GM19328 (cell line): ENCODE results near the gene C3orf62.

Experiments
- ATAC-seq: cut with Tn5 transposase; IDR thresholded peaks from one replicate; pipeline ENCODE4 v1.9.1; 2021; ENCODE audit warnings: mild to moderate bottlenecking, moderate library complexity; ENCODE audit not compliant: unreplicated experiment

C3orf62 gene

DNA sequence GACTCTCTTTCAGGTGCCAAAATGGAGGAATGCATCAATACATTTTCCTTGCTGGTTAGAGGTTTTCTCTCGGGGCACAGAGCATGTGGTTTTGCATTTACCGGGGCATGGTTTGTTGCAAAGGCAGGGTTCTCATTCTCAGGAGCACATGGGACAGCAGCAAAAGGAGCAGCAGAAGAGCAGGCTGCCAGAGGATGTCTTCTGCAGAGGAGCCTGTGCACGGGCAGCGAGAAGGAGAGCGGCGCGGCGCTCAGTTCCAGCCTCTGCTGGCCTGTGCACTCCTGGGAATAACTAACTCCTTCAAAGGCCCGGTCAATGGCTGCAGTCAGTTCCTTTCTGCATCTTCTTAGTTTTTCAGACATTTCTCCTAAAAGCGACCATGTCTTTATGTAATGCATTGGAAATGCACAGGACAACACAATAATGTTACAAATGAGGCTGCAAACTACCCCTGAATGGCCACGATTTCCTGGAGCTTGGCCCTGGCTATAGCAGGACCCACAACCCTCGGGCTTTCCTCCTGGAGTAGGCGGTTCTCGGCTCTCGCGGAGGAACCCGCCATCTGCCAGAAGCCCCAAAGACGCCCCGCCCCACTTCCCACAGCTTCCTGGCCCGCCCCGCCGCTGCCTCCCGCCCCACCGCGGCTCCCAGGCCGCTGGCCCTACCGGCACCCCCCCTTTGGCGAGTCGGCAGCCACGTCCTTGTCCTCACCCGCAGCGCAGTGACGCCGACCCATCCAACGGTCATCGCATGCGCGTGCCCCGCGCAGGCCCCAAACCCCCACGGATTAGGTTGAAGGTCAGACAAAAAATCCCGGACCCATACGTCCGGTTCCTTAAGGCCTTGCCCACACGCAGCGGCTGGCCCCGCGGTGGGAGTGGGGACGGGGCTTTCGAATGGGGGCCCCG, at the start of gene C3orf62:
Gene C3orf62, minus strand, starts transcription at position 758 of the 908 bp plus-strand sequence. Its CDS starts 360 bp downstream, at position 398.
- no peak for ATAC-seq

DNA sequence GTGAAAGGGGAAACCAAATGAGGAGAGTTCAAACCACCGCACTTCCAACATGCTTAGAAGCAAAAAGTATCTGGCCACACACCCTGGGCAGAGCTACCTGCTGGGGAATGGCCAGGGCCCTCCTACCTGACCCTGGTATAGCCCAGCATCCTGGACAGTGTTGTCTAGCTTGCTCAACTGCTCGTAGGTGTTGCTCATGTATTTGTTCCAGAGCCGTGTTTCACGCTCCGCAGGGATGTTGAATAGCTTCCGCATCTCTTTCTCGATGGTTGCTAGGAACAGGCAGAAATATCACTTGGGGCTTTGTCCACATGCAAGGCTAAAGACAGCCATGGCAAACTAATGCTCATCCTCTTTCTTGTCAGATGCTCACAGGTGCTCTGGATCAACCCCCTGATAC, 47.7 kb upstream of the C3orf62 start:
- ATAC-seq, result no peak

DNA sequence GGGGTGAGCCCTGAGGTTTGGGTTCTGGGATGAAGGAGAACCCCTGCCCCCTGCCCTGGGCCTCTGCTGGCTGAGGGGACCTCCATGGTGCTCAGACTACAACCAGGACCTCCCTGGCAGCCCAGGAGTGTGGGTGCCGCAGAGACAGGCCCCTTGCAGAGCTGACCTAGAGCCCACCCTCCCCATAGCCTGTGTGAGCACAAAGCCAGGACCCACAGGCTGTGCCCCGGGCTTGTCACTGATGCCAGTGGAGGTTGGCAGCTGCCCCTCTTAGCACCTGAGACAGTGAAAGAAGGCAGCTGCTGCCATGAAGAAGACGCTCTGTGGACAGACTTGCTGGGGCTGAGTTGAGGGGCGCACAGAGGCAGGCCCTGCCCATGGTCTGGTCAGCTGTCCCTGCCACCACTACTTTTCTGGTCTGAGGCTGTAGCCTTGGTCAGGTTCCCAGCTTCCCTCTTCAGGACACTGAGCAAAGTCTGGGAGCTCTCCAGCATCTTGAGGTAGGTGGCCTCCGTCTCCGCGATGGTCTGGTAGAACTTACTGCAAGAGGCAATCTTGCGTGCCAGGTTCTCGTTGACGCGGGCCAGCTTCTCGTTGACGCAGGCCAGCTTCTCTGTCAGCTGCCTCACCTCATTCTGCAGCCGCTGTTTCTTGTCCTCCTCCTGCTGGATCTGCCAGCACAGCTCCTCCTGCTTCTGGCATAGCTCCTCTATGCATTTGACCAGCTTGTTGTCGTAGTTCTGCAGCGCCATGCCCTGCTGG, 39.8 kb upstream of the C3orf62 start:
- no peak for ATAC-seq

DNA sequence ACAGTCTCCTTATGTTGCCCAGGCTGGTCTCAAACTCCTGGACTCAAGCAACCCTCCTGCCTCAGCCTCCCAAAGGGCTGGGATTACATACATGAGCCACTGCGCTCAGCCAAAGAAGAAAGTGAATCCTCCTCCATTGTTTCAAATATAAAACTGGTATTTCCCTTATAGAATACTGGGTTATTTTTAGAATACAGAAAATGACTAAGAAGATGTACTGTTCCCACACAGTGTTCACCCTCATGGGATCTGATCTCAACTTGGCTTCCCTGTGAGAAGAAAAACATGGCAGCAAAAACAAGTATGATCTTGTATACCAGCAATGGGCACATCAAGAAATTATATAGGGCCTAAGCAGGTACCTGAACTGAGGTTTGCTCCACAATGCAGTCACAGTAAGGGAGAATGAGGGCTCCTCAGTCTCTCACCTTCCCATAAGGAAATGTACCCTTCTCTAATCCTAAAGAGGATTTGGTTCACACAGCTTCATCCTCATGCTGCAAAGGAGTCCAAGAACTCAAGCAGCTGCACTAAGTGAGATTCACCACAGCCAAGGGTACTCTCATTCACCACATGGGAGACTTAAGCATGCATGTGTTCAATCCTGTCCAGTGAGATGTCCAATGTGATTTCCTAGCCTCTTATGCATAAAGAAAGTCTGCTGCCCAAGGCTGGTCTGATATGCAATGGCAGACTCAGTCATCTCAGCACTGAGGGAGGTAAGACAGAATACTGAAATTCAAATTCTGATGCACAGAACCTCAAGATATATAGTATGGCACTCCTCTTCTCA, 37.1 kb upstream of the C3orf62 start:
- ATAC-seq, result no peak

DNA sequence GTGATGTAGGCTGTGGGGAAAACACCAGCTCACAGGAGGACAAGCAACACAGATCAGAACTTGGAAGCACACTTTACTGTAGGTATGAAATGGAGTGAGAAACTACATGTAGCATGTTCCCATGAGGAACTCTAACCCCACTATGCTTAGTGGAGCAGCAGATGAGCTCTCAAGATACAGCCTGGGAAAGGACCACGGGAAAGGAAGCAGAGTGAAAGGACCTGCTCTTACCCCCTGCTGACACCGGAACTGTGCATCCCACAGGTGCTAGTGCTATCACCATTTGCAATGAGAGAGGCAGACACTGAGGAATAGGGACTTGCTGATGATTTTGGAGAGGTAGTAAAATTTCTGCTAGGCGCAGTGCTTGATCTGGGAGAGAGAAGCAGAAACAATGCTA, 34.3 kb upstream of the C3orf62 start:
- ATAC-seq, result no peak

DNA sequence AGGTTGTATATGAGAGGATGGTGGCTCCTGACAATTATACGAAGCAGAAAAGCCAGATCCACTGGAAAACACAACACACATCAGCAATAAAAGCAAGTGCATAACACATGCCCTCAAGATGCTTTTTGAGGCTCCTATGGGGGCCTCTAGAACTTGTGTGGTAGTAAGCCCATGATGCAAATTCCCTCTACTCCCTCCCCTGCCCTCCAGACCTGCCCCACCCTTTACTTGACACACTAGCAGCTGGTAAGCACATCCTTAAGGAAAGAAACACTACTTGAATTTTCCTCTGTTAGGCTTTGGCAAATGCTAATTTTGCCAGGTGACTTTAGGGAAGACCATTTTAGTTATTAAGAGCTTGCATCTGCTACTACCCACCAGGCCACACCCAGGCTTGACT, 33.6 kb upstream of the C3orf62 start:
- no peak for ATAC-seq

DNA sequence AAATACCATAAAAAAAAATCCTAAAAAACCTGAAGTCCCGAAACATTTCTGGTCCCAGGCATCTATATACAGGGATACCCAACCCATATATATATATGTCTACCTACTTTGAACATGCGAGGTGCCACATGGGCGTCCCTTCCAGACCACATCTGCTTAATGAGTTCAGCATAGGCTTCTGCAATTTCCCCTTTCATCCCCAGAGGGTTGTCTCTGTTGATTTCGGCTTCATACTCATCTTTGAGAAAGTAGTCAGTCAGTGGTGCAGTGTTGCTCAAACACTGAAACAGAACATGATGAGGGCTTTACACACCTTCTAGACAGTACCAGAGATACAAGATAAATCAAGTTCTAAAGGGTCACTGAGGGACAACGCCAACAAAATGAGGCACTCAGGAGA, 28.6 kb upstream of the C3orf62 start:
- no peak for ATAC-seq

DNA sequence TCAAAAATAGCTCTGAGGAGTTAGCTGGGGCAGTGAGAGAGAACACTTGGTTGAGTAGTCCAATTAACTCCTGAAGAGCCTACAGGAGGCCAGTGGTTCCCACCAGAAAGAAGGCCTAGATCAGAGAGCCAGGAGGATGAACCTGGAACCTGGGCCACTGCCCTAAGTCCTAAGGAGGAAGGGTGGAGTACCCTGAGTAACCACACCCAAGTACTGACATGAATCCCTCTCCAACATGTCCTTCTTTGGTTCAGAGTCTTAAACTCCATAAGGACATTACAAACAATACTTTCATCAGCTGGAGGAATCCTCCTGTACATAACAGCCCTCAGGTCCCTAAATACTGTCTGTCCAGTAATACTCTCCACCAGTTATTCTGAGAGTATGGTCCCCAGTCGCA, 25.6 kb upstream of the C3orf62 start:
- no peak for ATAC-seq

DNA sequence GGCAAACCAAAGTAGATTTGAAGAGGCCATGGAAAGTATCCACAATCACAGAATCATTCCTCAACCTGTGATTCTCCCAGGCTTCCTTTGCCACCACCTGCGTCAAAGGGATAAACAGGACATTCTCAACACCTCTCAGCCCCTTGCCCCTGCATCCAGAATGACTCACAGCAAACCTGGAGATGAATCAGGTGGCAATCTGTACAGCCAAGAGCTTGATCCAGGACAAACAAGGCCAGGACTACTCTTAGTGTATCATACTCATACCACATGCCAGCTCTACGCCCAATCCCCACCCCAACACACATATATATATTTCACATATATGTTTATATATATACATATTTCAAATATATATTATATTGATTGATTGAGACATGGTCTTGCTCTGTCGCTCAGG, 23.6 kb upstream of the C3orf62 start:
- no peak for ATAC-seq

DNA sequence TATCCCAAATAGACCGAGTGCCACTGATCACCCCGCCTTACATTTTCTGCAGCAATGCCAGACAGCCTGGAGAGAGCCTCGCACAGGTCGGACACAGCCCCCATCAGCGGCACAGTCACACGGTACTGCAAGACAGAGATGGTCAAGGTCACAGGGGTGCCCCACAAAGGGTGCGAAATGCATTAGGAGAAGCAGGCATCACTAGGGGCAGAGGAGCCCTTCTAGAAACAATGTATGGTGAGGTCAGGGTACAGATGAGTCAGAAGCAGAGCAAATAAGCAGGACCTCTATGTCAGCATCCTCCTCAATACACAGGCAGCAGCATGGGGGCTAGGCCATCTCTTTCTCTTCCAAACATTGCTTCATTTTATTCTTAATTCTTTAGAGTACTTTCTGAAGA, 21.5 kb upstream of the C3orf62 start:
- no peak for ATAC-seq

DNA sequence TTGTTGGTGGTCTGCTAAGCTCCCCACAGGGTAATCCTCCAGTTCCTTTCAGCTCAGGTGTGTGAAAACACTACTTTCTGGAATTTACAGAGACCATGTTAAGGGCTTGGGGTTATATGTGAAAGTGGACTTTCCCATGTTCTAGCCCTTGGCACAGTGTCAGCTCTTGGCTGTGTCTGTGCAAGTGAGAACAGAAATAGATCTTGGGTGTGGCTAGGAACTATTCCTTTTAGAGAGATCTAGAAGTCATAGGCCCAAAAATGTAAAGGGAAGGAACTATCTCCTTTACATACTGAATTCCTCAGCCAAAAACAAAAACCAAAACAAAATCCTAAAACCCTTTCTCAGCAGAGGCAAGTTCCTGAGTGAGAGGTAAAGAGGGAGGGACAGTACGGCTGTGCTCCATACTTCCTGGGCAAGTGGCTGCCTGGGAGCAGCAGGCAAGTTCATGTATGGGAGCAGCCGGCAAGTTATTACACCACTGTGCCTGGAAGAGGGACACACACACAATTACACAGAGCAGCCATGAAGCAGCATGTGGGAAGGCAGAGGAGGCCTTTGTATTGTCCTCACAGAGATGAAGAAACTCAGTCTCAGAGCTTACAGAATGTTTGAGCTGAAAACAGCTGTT, 19.9 kb upstream of the C3orf62 start:
- no peak for ATAC-seq

DNA sequence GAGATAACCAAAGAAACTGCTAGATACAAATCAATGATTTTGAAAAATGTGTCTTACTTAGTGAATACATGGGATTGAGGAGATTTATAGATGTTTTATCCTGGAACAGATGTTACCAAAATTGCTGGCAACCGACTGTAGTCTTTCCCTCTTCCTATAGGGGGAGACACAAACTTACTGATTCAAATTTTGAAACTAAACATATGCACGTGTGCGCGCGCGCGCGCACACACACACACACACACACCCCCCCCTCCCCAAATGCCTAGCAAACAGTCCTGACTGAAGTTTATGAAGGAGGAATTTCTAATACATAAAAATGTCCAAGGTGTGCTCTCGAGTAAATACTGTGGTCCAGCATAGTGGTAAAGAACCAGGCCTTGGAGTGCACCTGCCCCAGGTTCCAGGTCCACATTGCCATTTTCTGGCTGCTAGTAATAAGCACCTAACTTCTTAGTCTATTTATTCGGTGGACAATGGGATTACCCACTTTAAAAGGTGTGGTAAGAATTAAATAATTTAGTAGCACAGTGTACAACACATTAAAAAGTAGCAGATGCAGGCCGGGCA, 18.5 kb upstream of the C3orf62 start:
- ATAC-seq, result no peak

DNA sequence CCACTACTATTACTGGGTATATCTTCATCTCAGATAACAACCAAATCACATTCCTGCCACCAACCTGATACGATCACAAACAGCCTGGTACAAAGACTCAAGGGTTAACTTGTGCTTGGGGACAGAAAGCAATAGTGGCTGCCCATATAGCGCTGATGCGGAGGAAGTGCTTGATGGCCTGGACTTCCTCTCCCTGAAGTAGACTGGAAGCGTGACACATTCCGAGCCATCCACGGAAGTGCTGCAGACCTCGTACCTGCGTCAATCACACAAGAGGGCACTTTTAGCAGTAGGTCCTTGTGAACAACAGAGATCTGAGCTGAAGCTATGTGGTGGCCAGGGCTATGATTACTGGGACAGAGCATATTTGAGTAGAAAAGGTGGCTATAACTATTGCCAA, 17.3 kb upstream of the C3orf62 start:
- ATAC-seq, result no peak

DNA sequence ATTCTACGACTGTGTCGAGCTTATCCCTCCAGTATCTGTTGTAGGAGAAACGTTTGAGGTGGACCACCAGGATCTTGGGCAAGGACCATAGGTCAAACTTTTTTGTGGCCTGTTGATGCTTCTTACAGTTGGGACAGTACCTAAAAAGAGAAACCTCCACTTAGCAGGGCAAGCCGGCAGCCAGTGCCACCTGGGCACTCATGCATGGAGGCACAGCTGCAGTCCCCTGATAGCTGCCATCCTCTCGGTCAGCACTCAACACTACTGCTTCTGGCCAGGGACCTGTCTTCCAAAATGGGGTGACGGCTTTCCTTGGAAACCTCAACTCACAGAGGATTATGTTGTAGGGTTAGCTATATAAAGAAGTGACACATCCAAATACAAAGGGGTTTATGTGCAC, 7.0 kb upstream of the C3orf62 start:
- no peak for ATAC-seq

DNA sequence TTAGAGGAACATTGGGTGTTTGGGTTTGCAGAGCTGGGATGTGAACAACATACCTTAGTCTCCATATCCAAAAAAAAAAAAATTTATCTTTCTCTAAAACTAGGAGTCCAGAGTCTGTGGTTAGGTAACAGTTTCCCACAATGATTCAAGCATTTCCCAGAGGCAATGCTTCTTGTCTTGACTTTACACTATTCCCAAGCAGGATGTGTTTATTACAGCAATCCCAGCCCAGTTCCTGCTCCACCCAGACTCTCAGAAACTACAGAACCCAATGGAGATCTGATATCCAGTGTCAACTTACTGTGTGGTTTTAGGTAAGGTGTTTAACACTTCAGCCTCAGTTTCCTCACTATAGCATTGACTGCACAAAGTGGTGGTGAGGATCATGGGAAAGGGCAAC, 2.3 kb upstream of the C3orf62 start:
- no peak for ATAC-seq

DNA sequence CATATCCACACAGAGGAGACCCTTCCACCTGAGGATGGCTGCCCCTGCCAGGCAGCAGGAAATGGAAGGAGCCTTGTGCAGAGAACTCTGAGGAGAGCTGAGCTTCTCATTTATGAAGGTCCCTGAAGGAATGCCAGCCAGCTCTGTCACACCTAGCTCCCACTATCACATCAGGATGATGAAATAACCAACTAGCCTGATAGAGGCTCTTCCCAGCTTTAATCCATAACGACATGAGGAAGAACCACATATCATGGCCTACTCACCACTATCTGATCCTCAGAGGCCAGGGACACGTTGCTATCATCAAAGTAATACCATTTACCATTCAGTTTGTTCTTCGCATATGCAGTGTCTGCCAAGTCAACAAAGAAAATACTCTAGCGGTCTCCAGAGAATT, 1.5 kb upstream of the C3orf62 start:
- ATAC-seq, result no peak

DNA sequence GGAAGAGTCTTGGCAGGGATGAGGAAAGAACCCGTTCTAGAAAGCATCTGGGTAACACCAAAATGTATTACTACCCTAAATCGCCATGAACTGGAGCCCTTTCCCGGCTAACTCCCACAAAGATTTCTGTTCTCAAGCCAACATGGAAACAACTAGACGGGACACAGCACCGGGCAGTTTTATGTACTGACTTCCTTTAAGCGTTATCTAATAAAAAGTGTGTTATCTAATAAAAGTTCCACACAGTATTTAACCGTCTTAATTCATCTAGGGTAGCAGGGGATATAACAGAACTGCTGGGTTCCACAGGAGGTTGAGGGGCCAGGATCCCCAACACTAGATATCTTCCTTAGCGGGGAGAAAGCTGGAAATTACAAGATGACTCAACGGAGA, 347 bp upstream of the C3orf62 start:
- ATAC-seq, result no peak

DNA sequence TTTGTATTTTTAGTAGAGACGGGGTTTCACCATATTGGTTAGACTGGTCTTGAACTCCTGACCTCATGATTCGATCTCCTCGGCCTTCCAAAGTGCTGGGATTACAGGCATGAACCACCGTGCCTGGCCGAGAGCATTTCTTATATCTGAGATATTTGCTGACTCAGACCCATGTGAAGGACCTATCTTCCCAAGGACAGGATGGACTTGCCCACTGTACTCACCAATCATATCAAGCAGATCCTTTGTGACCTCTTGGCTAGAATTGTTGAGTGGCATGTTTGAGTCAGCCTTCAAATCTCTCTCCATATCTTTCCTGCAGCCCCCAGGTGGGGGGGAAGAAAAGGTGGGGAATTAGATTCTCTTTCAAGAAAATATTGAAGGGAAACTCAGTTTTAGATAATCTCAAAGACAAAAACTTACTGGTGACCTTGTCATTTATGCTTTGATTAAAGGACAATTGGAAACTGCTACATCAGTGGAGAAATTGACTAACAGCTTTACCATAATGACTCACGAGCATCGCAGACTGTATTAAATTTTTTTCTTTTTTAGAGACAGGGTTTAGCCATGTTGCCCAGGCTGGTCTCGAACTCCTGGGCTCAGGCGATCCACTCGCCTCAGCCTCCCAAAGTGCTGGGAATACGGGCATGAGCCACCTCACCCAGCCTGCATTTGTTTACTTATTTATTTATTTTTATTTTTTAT, 3.1 kb downstream of the C3orf62 start:
- no peak for ATAC-seq

DNA sequence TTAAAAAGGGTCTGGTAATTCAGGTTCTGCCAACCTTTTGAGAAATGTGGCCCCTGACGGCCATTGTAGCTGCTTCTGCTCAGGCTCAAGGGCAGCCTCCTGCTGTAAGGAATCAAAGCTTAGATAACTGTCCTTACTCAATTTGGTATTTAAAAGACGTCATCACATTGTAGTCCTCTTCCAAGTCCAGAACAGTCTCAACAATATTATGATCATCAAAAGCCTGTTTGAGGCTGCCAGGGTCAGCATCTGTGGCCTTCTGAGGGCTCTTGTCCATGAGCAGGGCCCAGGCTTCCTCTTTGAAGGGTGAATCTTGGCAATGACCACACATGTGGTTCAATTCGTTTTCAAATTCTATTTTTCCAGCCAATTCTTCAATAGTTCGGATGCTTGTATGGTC, 6.0 kb downstream of the C3orf62 start:
- no peak for ATAC-seq

DNA sequence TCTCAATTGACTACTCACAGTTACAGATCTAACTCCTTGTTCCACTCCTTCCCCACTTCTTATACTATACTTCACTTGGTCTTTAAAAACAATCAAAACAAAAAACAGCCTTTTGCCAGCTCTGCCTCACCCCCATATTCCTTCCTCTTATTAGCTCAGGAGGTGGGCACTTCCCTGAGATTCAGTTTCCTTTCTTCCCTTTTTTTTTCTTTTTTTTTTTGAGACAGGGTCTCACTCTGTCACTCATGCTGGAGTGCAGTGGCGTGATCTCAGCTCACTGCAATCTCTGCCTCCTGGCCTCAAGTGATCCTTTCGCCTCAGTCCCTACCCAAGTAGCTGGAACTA, 6.9 kb downstream of the C3orf62 start:
- no peak for ATAC-seq
